ENCODE measurements around the gene CRCP.

- TF ChIP-seq EP300 (IDR thresholded peaks at IDR 0.05) (no peak), CTCF (IDR thresholded peaks at IDR 0.05) (no peak)
These were observed 75.8 kb downstream of the CRCP start for GRCh38 chr7:66190504-66190857.
